ENCODE measurements around the gene ME3.

ME3 gene

DNA sequence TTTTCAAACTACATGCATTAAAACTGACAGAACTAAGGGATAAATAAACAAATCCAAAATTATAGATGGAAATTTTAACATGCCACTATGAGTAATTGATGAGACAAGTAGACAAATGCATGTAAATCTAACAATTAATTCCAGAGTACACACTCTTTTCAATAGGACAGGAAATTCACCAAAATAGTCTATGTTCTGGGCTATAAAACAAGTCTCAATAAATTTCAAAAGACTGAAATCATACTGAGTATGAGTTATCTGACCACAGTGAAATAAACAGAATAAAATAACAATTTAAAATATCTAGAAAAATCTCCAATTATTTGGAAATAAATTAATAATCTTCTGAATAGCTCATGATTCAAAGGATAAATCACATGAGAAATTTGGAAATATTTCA is 38.5 kb upstream of the ME3 start:
- no peak for TF ChIP-seq FOXP2 (optimal IDR thresholded peaks at IDR 0.05; ENCODE audit: borderline replicate concordance, extremely low read depth, extremely low read length, insufficient read depth)
- no peak for TF ChIP-seq POLR2AphosphoS5 (IDR thresholded peaks at IDR 0.05; ENCODE audit: low read depth, low read length)
- no peak for TF ChIP-seq SIN3A (IDR thresholded peaks at IDR 0.05; ENCODE audit: borderline replicate concordance, insufficient read depth, low read length)
- TF ChIP-seq, protein P1, sequence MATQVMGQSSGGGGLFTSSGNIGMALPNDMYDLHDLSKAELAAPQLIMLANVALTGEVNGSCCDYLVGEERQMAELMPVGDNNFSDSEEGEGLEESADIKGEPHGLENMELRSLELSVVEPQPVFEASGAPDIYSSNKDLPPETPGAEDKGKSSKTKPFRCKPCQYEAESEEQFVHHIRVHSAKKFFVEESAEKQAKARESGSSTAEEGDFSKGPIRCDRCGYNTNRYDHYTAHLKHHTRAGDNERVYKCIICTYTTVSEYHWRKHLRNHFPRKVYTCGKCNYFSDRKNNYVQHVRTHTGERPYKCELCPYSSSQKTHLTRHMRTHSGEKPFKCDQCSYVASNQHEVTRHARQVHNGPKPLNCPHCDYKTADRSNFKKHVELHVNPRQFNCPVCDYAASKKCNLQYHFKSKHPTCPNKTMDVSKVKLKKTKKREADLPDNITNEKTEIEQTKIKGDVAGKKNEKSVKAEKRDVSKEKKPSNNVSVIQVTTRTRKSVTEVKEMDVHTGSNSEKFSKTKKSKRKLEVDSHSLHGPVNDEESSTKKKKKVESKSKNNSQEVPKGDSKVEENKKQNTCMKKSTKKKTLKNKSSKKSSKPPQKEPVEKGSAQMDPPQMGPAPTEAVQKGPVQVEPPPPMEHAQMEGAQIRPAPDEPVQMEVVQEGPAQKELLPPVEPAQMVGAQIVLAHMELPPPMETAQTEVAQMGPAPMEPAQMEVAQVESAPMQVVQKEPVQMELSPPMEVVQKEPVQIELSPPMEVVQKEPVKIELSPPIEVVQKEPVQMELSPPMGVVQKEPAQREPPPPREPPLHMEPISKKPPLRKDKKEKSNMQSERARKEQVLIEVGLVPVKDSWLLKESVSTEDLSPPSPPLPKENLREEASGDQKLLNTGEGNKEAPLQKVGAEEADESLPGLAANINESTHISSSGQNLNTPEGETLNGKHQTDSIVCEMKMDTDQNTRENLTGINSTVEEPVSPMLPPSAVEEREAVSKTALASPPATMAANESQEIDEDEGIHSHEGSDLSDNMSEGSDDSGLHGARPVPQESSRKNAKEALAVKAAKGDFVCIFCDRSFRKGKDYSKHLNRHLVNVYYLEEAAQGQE (IDR thresholded peaks at IDR 0.05; ENCODE audit: insufficient read depth in 1 of 2, low read depth in 2 of 2, low read length in 2 of 2) = no peak
- no peak for TF ChIP-seq TAF1 (IDR thresholded peaks at IDR 0.05; ENCODE audit: borderline replicate concordance, insufficient read depth, low read length)

DNA sequence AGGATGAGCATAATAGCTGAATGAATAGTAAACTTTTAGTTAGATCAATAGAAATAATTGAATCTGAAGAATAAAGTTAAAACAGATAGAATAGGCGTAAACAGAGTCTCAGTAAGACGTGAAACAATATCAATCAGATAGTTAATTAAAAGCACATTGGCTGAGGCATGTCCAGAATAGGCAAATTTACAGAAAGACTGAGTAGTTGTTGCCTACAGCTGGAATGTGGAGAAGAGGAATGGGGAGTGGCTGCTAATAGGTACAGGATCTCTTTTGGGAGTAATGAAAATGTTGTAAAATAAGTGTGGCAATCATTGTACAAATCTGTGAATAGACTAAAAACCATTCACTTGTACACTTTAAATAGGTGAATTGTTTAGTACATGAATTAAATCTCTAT is 36.3 kb upstream of the ME3 start:
- TF ChIP-seq SIN3A (IDR thresholded peaks at IDR 0.05; ENCODE audit: borderline replicate concordance, insufficient read depth, low read length) = no peak
- TF ChIP-seq, protein P1 (IDR thresholded peaks at IDR 0.05; ENCODE audit: insufficient read depth in 1 of 2, low read depth in 2 of 2, low read length in 2 of 2) = no peak
- no peak for TF ChIP-seq TAF1 (IDR thresholded peaks at IDR 0.05; ENCODE audit: borderline replicate concordance, insufficient read depth, low read length)
- TF ChIP-seq POLR2AphosphoS5 (IDR thresholded peaks at IDR 0.05; ENCODE audit: low read depth, low read length) = no peak
- no peak for TF ChIP-seq FOXP2 (optimal IDR thresholded peaks at IDR 0.05; ENCODE audit: borderline replicate concordance, extremely low read depth, extremely low read length, insufficient read depth)

DNA sequence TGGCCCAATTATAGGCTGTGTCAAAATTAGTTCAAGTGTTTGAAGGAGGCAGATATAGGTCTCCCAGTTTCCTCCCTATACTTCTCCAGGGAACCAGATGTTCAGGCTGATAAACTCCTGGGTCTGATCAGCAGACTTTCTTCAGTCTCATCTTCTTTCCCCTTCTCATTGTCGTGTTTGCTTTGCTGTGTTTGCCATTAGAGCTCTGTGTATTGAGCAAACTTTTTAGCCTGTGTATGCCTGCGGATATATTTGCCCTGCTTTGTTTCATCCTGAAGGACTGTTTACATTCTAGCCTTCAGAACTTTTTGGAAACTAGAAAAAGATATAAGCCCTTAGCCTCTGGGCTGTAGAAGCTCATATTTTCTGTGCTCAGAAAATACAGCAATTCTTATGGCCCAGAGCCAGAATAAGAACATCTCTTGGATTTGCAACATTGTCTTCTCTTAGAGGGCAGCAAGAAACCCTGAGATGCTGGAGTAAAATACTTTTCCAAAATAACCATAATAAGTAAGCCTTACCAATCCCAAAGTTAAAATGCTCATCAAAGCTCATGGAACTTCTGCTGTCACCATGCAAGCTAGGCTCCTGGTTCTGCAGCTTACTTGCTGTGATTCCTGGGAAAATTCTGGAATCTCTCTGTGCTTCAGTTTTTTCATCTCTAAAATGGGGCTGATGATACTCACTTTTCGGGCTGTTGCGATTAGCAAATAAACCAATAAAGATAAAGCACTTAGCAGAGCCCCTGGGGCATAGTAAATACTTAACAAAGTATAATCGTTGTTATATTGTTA is 34.1 kb upstream of the ME3 start:
- TF ChIP-seq FOXP2 (optimal IDR thresholded peaks at IDR 0.05; ENCODE audit: borderline replicate concordance, extremely low read depth, extremely low read length, insufficient read depth) (no peak), SIN3A (IDR thresholded peaks at IDR 0.05; ENCODE audit: borderline replicate concordance, insufficient read depth, low read length) (no peak), POLR2AphosphoS5 (IDR thresholded peaks at IDR 0.05; ENCODE audit: low read depth, low read length) (no peak)
- TF ChIP-seq, protein P1 (IDR thresholded peaks at IDR 0.05; ENCODE audit: insufficient read depth in 1 of 2, low read depth in 2 of 2, low read length in 2 of 2) = no peak

DNA sequence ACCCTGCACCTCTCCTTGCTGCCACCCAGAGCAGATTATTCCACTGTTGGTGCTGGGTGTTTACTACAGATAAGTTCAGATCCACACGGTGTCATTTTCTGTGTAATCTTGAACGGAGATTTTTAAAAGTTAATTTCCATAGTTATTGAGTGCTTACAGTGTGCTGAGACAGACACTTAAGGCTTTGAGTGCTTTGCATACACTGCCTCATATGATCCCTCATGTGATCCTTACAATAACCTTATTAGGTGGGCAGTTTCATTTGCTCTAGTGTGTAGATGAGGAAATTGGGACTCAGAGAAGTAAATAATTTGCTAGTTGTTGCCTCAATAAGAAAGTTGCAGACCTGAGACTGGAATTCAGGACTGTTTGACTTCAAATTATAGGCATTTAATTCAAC is 32.3 kb upstream of the ME3 start:
- TF ChIP-seq POLR2AphosphoS5 (IDR thresholded peaks at IDR 0.05; ENCODE audit: low read depth, low read length) (no peak), SIN3A (IDR thresholded peaks at IDR 0.05; ENCODE audit: borderline replicate concordance, insufficient read depth, low read length) (no peak), TAF1 (IDR thresholded peaks at IDR 0.05; ENCODE audit: borderline replicate concordance, insufficient read depth, low read length) (no peak), FOXP2 (optimal IDR thresholded peaks at IDR 0.05; ENCODE audit: borderline replicate concordance, extremely low read depth, extremely low read length, insufficient read depth) (no peak)
- TF ChIP-seq, protein P1 (IDR thresholded peaks at IDR 0.05; ENCODE audit: insufficient read depth in 1 of 2, low read depth in 2 of 2, low read length in 2 of 2) = no peak

All from PFSK-1 (cell line).